ENCODE data around the gene TGFB2. TPM values are rescaled to one million over a fixed set of nuclear protein-coding genes. Genes with fewer than 3 reads are reported as not detected.

The TGFB2 gene
- total and polyA plus RNA-seq, 2 donors (not counting 3 experiments of a cell fraction or from before 2014, with no cell fraction given): 21.2 to 43.5 TPM

DNA sequence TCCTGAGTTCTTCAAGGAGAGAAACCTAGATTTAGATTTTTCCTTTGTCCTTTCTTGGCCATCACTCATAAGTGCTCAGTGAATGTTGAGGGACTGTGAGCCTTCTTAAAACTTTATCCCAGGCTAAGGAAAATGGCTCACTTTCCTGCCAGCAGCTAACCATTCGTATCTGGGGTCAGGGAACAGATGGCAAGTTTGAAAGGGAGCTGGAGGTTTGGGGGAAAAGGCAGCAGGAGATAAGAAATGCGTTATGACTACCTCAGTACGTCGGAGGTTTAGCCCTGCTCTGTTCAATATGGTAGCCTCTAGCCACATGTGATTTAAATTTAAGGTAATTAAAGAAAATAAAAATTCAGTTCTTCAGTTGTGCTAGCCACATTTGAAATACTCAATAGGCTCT lies 46.7 kb upstream of the TGFB2 start:
- intact Hi-C loops (cut with micrococcal nuclease): loop anchor here (2.0 kb wide), 1 partner anchor 1362 kb away; no protein-coding TSS in a partner anchor
- POLR2A ChIA-PET: no interaction called here
- no peak overlapping the region for H3K27ac ChIP-seq (ENCODE audit: insufficient read depth, low read depth, low read length)

More for the DNA sequence above, 46.7 kb upstream of the TGFB2 start:
- Histone ChIP-seq H3K36me3 (ENCODE audit: control insufficient read depth in 2 of 2, extremely low read depth in 1 of 2, insufficient read depth in 2 of 2, low read length in 2 of 2) (no peaks in the 10 kb centered on the region), H3K9me3 (replicated peaks; ENCODE audit: control insufficient read depth, insufficient read depth, low read length) (no peaks in the 10 kb centered on the region), H2AFZ (ENCODE audit: low read depth, low read length) (no peak overlapping the region), H3K9me1 (replicated peaks; ENCODE audit: control insufficient read depth, extremely low read depth, insufficient read depth, low read length) (no peaks in the 10 kb centered on the region), H3K4me2 (ENCODE audit: insufficient read depth, low read length) (no peak overlapping the region), H3K79me2 (ENCODE audit: control insufficient read depth, insufficient read depth, low read length) (peaks cover 9% of the 10 kb centered on the region), H3K9ac (replicated peaks; ENCODE audit: extremely low read depth, insufficient read depth, low read length) (no peak overlapping the region), H4K20me1 (replicated peaks; ENCODE audit: control insufficient read depth, extremely low read depth, insufficient read depth, low read length) (no peaks in the 10 kb centered on the region), H3K27me3 (ENCODE audit: control insufficient read depth in 2 of 2, insufficient read depth in 2 of 2, low read length in 2 of 2) (no peaks in the 10 kb centered on the region), H3K4me1 (ENCODE audit: control insufficient read depth, extremely low read depth, insufficient read depth, low read length) (no peaks in the 10 kb centered on the region), H3K4me3 (replicated peaks in 1 of 3; ENCODE audit: insufficient read depth in 1 of 3, low read depth in 1 of 3, low read length in 3 of 3) (no peak overlapping the region)
- CTCF ChIA-PET: interaction anchor here (0.6 to 3.8 kb wide), 10 partner anchors 9 to 1269 kb away, joined by 3 to 52 read pairs (median 6); partner anchors contain the start of gene RRP15
- peak; percentile 6 for DNase-seq (ENCODE audit: low read depth, low spot score)
- no peak for FAIRE-seq
- no TSS peak for BruUV-seq (replicated peaks)
- no peak for TF ChIP-seq GATA2 (IDR thresholded peaks at IDR 0.05; ENCODE audit: insufficient read depth, insufficient read length, low read depth, low read length)
- TF ChIP-seq MAX (IDR thresholded peaks at IDR 0.05; ENCODE audit: insufficient read depth, insufficient read length): no peak
- TF ChIP-seq, protein P1, sequence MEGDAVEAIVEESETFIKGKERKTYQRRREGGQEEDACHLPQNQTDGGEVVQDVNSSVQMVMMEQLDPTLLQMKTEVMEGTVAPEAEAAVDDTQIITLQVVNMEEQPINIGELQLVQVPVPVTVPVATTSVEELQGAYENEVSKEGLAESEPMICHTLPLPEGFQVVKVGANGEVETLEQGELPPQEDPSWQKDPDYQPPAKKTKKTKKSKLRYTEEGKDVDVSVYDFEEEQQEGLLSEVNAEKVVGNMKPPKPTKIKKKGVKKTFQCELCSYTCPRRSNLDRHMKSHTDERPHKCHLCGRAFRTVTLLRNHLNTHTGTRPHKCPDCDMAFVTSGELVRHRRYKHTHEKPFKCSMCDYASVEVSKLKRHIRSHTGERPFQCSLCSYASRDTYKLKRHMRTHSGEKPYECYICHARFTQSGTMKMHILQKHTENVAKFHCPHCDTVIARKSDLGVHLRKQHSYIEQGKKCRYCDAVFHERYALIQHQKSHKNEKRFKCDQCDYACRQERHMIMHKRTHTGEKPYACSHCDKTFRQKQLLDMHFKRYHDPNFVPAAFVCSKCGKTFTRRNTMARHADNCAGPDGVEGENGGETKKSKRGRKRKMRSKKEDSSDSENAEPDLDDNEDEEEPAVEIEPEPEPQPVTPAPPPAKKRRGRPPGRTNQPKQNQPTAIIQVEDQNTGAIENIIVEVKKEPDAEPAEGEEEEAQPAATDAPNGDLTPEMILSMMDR (IDR thresholded peaks at IDR 0.05; ENCODE audit: extremely low read depth in 1 of 2, insufficient read depth in 1 of 2, low read depth in 1 of 2, low read length in 2 of 2): no peak
- no peak for TF ChIP-seq POLR2AphosphoS5 (IDR thresholded peaks at IDR 0.05; ENCODE audit: insufficient read depth, low read depth, low read length)
- no peak for TF ChIP-seq JUN (IDR thresholded peaks at IDR 0.05; ENCODE audit: borderline replicate concordance, insufficient read depth, insufficient read length, low read depth)
- no peak for TF ChIP-seq POLR2A (IDR thresholded peaks at IDR 0.05; ENCODE audit: low read depth, low read length)
- no peak for TF ChIP-seq MYC (IDR thresholded peaks at IDR 0.05; ENCODE audit: low read depth, low read length)
- TF ChIP-seq FOS (IDR thresholded peaks at IDR 0.05; ENCODE audit: borderline replicate concordance, insufficient read depth, low read length): no peak
- no peak for TF ChIP-seq EZH2 (IDR thresholded peaks at IDR 0.05; ENCODE audit: borderline replicate concordance, low read depth, low read length, severe bottlenecking)
- dilution Hi-C loops (cut with MboI; ENCODE audit: extremely low pct_ligation_motif_present, low sequenced_read_pairs): no loop called here
